UCSD-AML1 (cell line): ENCODE measurements around the gene STK39.
"Not testable (repeated sequence)": the region's sequence is repeated elsewhere in the genome, so short reads cannot be mapped to it uniquely, and the experiment has no call there.

Experiments used
- DNase-seq: peaks from one replicate; lab custom pipeline; 2025; ENCODE audit not compliant: unreplicated experiment; lab: John Stamatoyannopoulos, UW

STK39 gene

GRCh38 chr2:168052773-168053172 lies 194.6 kb downstream of the STK39 start:
- DNase-seq, result no peak

- no peak for DNase-seq
Observed at GRCh38 chr2:168050377-168050776, 197.0 kb downstream of the STK39 start.

GRCh38 chr2:168049609-168050008 lies 197.8 kb downstream of the STK39 start:
- no peak for DNase-seq

DNA sequence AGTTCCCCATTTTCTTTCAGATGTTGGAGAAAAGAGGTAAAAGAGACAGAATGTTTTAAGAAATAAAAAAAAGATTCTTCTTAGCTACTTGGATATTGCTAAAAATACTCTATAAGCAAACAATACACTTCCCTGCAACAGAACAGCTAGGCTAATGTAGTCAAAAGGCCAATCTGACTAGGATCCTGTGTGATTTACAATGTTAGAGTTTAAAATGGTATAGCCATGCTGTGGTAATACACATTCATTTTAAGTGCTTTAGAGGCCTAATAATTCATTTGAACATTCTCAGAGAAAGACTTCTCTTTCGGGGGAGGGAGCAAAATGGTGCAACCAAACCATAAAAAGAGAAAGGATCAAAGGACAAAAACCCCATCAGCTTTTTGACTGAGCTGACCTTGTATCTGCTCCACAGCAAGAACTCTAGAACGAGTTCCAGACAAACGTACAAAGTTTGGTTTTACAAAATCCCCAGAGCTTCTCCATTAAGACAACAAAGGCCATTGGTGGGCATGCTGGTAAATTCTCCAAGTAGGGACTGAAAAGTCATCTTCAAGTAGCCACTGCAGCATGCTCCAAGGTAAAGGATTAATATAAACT lies 200.2 kb downstream of the STK39 start:
- DNase-seq, result no peak

- no peak for DNase-seq
Observed at GRCh38 chr2:168044579-168044978, 202.8 kb downstream of the STK39 start.

DNA sequence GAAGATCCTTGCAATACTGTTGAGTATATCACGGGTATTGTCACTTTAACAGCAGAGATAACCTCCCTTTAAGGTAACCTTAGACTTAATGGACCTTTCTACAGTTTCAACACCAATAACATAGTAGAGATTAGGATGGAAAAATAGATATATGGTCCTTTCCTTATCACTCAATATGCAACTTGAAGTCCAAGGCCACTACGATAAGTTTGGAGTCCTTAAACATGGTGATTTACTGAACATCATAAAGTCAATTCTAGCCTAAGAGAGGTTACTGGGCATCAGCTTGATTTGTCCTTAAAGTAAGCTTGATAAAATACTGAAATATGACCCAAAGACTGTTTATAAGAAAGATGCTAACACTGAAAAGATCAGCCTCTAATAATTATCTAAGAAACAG lies 203.2 kb downstream of the STK39 start:
- DNase-seq, result no peak

GRCh38 chr2:168042127-168042824 lies 205.1 kb downstream of the STK39 start:
- not testable (repeated sequence) for DNase-seq

- DNase-seq, result no peak
Observed at GRCh38 chr2:168039881-168040280, 207.5 kb downstream of the STK39 start.

GRCh38 chr2:168037778-168038177 lies 209.6 kb downstream of the STK39 start:
- no peak for DNase-seq

DNA sequence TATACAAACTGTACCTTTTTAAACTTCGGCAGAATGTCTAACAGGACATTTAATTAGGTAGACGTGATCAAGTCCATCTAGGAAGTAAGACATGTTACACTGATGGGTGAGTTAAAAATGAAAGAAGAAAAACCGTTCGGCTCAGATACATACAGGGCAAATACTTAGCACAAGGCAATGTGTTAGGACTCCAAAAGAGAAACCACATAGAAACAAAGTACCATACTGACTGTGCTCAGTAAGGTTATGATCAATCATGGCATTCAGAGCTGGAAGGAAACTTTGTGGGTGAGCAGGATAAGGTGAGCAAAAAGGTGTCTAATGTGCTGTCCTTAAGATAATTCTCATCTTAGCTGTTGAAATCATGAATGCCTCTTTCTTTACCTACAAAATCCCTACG lies 211.9 kb downstream of the STK39 start:
- no peak for DNase-seq

GRCh38 chr2:168034616-168035015 lies 212.8 kb downstream of the STK39 start:
- DNase-seq, result no peak

- DNase-seq, result no peak
Observed at GRCh38 chr2:168033966-168034365, 213.4 kb downstream of the STK39 start.

DNA sequence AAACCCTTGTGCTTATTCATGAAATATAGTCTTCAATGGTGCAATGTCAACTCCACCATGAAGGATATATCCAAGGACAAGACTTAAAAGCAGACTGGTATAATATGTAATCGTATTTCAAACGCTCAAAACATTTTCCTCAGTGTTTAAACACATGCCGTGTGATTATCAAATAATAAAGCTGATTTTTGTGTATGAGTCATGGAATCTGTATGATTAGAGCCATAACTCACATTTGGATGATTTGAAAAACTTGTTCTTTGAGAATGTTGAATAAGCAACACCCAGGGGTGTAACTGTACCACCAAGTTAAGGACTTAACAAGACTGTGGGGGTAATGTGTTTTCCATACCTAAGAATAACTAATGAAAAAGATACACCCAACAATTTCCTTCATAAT lies 215.3 kb downstream of the STK39 start:
- no peak for DNase-seq

GRCh38 chr2:168030862-168031624 lies 216.4 kb downstream of the STK39 start:
- no peak for DNase-seq

GRCh38 chr2:168029071-168029470 lies 218.3 kb downstream of the STK39 start:
- DNase-seq, result no peak

- no peak for DNase-seq
Observed at GRCh38 chr2:168028362-168028761, 219.0 kb downstream of the STK39 start.

GRCh38 chr2:168025487-168026202 lies 221.8 kb downstream of the STK39 start:
- peak; percentile 23 for DNase-seq

DNA sequence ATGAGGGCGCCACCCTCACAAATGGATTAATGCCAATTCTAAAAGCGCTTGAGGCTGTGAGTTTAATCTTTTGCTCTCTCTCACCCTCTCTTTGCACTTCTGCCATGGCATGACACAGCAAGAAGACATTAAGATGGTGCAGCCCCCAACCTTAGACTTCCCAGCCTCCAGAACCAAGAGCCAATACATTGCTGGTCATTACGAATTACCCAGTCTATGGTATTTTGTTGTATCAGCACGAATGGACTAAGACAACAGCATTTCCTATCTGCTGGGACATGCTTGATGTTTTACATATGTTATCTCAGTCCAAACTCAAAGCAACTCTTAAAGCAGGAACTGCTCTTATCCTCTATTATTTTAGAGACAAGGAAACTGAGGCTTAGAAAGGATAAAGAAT lies 222.9 kb downstream of the STK39 start:
- no peak for DNase-seq

GRCh38 chr2:168021800-168022587 lies 225.4 kb downstream of the STK39 start:
- no peak for DNase-seq

DNA sequence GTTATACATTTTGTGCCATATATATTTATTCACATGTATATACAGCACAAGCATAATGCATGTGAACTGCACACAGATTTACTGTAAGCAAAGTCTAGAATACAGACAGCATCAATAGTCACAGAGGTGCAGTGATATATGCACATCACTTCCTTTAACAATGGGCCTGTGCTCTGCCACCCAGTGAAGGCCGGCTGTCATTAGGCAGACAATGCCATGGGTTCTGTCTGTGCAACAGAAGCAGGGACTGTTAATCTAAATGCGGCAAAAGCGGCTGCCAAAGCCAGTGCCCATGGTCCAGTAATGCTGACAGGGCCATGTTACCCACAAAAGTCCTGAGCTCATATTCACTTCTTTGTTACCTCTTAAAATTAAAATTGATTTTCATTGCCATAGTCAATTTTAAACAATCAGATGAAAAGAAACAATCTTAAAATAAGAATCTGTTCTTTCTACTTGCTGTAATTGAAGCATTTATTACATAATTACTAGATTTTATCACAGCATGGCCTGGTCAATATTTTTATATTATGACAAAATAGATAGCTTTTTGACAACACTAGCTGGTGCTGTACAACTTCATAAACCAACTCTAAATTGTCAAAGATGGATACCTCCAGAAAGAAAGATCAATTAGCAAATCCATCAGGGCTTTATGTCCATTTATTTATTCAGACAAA lies 232.0 kb downstream of the STK39 start:
- DNase-seq, result no peak
